GM19395 (cell line): ENCODE data around the gene FYB2.
A peak's percentile ranks its signal among the peaks of the same experiment; 100 is the strongest.

Experiments
- ATAC-seq: cut with Tn5 transposase; IDR thresholded peaks from one replicate; pipeline ENCODE4 v1.9.1; 2021; ENCODE audit warnings: mild to moderate bottlenecking, moderate library complexity; ENCODE audit not compliant: unreplicated experiment

The FYB2 gene

GRCh38 chr1:56726706-56727105 lies 92.5 kb downstream of the FYB2 start:
- ATAC-seq: no peak

GRCh38 chr1:56719171-56719570 lies 100.0 kb downstream of the FYB2 start:
- no peak for ATAC-seq

GRCh38 chr1:56715156-56715555 lies 104.0 kb downstream of the FYB2 start:
- ATAC-seq: no peak

- ATAC-seq: no peak
Observed at GRCh38 chr1:56713112-56713511, 106.1 kb downstream of the FYB2 start.

GRCh38 chr1:56712150-56712549 lies 107.1 kb downstream of the FYB2 start:
- ATAC-seq: no peak

GRCh38 chr1:56710646-56711045 lies 108.6 kb downstream of the FYB2 start:
- no peak for ATAC-seq

GRCh38 chr1:56709995-56710394 lies 109.2 kb downstream of the FYB2 start:
- ATAC-seq: no peak

- ATAC-seq: no peak
Observed at GRCh38 chr1:56709269-56709880, 109.8 kb downstream of the FYB2 start.

GRCh38 chr1:56707379-56707778 lies 111.8 kb downstream of the FYB2 start:
- ATAC-seq: no peak

- ATAC-seq: no peak
Observed at GRCh38 chr1:56703747-56704146, 115.5 kb downstream of the FYB2 start.

GRCh38 chr1:56696663-56697062 lies 122.5 kb downstream of the FYB2 start:
- no peak for ATAC-seq

GRCh38 chr1:56688522-56689026 lies 130.6 kb downstream of the FYB2 start:
- peak; percentile 76 for ATAC-seq

- ATAC-seq: no peak
Observed at GRCh38 chr1:56686169-56686568, 133.0 kb downstream of the FYB2 start.

GRCh38 chr1:56683569-56683968 lies 135.6 kb downstream of the FYB2 start:
- ATAC-seq: no peak

GRCh38 chr1:56676571-56677035 lies 142.6 kb downstream of the FYB2 start:
- ATAC-seq: no peak

- ATAC-seq: no peak
Observed at GRCh38 chr1:56675763-56676162, 143.4 kb downstream of the FYB2 start.

- ATAC-seq: no peak
Observed at GRCh38 chr1:56672579-56672978, 146.6 kb downstream of the FYB2 start.

GRCh38 chr1:56671542-56671941 lies 147.7 kb downstream of the FYB2 start:
- no peak for ATAC-seq

GRCh38 chr1:56671085-56671484 lies 148.1 kb downstream of the FYB2 start:
- ATAC-seq: no peak

GRCh38 chr1:56670350-56670749 lies 148.9 kb downstream of the FYB2 start:
- ATAC-seq: no peak
